Naive B cell (primary cell): ENCODE measurements around the gene MUC5AC. TPM values are rescaled to one million over a fixed set of nuclear protein-coding genes. Genes with fewer than 3 reads are reported as not detected.
"Not testable (repeated sequence)": the region's sequence is repeated elsewhere in the genome, so short reads cannot be mapped to it uniquely, and the experiment has no call there.

Source experiments
- ATAC-seq, 2 donors: fragments of 150-1000 bp; cut with Tn5 transposase; 2 replicates each; pipeline ENCODE4 v1.10.0; 2021; ENCODE audit warnings: low read depth in 2 of 2, mild to moderate bottlenecking in 2 of 2, moderate library complexity in 2 of 2
- DNase-seq: peaks from one replicate; pipeline ENCODE4 v3.0.0; 2022
- H3K27ac Mint-ChIP-seq, 6 donors: one replicate each; pipeline ENCODE4 v1.8.0; 2020 to 2022; ENCODE audit warnings: mild to moderate bottlenecking in 6 of 6, mixed read lengths in 6 of 6, moderate library complexity in 5 of 6, inconsistent platforms in 2 of 6
- H3K27me3 Mint-ChIP-seq, 3 donors: one replicate each; pipeline ENCODE4 v1.8.0; 2021 to 2022; ENCODE audit warnings: mixed read lengths in 3 of 3, mild to moderate bottlenecking in 1 of 3
- H3K36me3 Mint-ChIP-seq, 2 donors: one replicate each; pipeline ENCODE4 v1.8.0; 2020 to 2022; ENCODE audit warnings: mixed read lengths in 2 of 2, inconsistent platforms in 1 of 2, mild to moderate bottlenecking in 1 of 2
- H3K4me1 Mint-ChIP-seq, 3 donors: one replicate each; pipeline ENCODE4 v1.8.0; 2020 to 2022; ENCODE audit warnings: mixed read lengths in 3 of 3, inconsistent platforms in 1 of 3, mild to moderate bottlenecking in 1 of 3, moderate library complexity in 1 of 3
- H3K4me3 Mint-ChIP-seq, 8 donors: one replicate each; pipeline ENCODE4 v1.8.0; 2020 to 2022; ENCODE audit warnings: mild to moderate bottlenecking in 8 of 8, mixed read lengths in 8 of 8, moderate library complexity in 8 of 8, inconsistent platforms in 2 of 8
- H3K9me3 Mint-ChIP-seq, 7 donors: one replicate each; pipeline ENCODE4 v1.8.0; 2020 to 2022; ENCODE audit warnings: mixed read lengths in 7 of 7, mild to moderate bottlenecking in 5 of 7, inconsistent platforms in 2 of 7, moderate library complexity in 1 of 7
- polyA plus RNA-seq, 6 donors: library from polyadenylated mRNA; unstranded; fragments of 300-500 nt; fragmentation: Illumina TruSeq; gene quantifications; one replicate each; pipeline ENCODE4 v1.2.3, GENCODE V29; 2021; ENCODE audit warnings: low read depth in 6 of 6

MUC5AC gene
- polyA plus RNA-seq, 6 donors from 2014 or later: not detected

DNA sequence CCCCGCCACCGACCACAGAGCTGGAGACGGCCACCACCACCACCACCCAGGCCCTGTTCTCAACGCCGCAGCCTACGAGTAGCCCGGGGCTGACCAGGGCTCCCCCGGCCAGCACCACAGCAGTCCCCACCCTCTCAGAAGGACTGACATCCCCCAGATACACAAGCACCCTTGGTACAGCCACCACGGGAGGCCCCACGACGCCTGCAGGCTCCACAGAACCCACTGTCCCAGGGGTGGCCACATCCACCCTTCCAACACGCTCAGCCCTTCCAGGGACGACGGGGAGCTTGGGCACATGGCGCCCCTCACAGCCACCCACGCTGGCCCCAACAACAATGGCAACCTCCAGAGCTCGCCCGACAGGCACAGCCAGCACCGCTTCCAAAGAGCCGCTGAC is 84.0 kb downstream of the MUC5AC start:
- ATAC-seq (no peak), DNase-seq (no peak)
- peaks cover 0 to 2% (median 0%) of the 10 kb centered on the region in 3 donors for H3K4me1 Mint-ChIP-seq
- H3K9me3 Mint-ChIP-seq: peaks cover 0 to 4% (median 0%) of the 10 kb centered on the region in 7 donors
- H3K27me3 Mint-ChIP-seq: no peaks in the 10 kb centered on the region
- H3K4me3 Mint-ChIP-seq: no peak overlapping the region
- no peak overlapping the region for H3K27ac Mint-ChIP-seq
- H3K36me3 Mint-ChIP-seq: no peaks in the 10 kb centered on the region

DNA sequence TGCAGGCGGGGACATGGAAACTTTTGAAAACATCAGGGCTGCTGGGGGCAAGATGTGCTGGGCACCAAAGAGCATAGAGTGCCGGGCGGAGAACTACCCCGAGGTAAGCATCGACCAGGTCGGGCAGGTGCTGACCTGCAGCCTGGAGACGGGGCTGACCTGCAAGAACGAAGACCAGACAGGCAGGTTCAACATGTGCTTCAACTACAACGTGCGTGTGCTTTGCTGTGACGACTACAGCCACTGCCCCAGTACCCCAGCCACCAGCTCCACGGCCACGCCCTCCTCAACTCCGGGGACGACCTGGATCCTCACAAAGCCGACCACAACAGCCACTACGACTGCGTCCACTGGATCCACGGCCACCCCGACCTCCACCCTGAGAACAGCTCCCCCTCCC is 84.5 kb downstream of the MUC5AC start:
- ATAC-seq (no peak), DNase-seq (no peak)
- Mint-ChIP-seq H3K4me3 (no peak overlapping the region), H3K4me1 (peaks cover 0 to 2% (median 0%) of the 10 kb centered on the region in 3 donors), H3K27ac (no peak overlapping the region), H3K27me3 (no peaks in the 10 kb centered on the region), H3K9me3 (peaks cover 0 to 4% (median 0%) of the 10 kb centered on the region in 7 donors), H3K36me3 (no peaks in the 10 kb centered on the region)

DNA sequence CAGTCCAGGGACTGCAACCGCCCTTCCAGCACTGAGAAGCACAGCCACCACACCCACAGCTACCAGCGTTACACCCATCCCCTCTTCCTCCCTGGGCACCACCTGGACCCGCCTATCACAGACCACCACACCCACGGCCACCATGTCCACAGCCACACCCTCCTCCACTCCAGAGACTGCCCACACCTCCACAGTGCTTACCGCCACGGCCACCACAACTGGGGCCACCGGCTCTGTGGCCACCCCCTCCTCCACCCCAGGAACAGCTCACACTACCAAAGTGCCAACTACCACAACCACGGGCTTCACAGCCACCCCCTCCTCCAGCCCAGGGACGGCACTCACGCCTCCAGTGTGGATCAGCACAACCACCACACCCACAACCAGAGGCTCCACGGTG is 85.0 kb downstream of the MUC5AC start:
- H3K36me3 Mint-ChIP-seq, DNase-seq, H3K27ac Mint-ChIP-seq, H3K27me3 Mint-ChIP-seq, ATAC-seq, H3K4me1 Mint-ChIP-seq, H3K4me3 Mint-ChIP-seq, H3K9me3 Mint-ChIP-seq: not testable (repeated sequence)

DNA sequence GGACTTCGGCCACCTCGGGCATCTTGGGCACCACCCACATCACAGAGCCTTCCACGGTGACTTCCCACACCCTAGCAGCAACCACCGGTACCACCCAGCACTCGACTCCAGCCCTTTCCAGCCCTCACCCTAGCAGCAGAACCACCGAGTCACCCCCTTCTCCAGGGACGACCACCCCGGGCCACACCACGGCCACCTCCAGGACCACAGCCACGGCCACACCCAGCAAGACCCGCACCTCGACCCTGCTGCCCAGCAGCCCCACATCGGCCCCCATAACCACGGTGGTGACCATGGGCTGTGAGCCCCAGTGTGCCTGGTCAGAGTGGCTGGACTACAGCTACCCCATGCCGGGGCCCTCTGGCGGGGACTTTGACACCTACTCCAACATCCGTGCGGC is 85.8 kb downstream of the MUC5AC start:
- not testable (repeated sequence) for H3K36me3 Mint-ChIP-seq, H3K9me3 Mint-ChIP-seq, H3K4me3 Mint-ChIP-seq, DNase-seq, H3K4me1 Mint-ChIP-seq, H3K27ac Mint-ChIP-seq, ATAC-seq, H3K27me3 Mint-ChIP-seq

DNA sequence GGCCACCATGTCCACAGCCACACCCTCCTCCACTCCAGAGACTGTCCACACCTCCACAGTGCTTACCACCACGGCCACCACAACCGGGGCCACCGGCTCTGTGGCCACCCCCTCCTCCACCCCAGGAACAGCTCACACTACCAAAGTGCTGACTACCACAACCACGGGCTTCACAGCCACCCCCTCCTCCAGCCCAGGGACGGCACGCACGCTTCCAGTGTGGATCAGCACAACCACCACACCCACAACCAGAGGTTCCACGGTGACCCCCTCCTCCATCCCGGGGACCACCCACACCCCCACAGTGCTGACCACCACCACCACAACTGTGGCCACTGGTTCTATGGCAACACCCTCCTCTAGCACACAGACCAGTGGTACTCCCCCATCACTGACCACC is 86.8 kb downstream of the MUC5AC start:
- not testable (repeated sequence) for DNase-seq, H3K27ac Mint-ChIP-seq, H3K36me3 Mint-ChIP-seq, H3K4me1 Mint-ChIP-seq, H3K4me3 Mint-ChIP-seq, H3K27me3 Mint-ChIP-seq, H3K9me3 Mint-ChIP-seq, ATAC-seq

DNA sequence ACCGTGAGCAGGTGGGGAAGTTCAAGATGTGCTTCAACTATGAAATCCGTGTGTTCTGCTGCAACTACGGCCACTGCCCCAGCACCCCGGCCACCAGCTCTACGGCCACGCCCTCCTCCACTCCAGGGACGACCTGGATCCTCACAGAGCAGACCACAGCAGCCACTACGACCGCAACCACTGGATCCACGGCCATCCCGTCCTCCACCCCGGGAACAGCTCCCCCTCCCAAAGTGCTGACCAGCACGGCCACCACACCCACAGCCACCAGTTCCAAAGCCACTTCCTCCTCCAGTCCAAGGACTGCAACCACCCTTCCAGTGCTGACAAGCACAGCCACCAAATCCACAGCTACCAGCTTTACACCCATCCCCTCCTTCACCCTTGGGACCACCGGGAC is 88.0 kb downstream of the MUC5AC start:
- not testable (repeated sequence) for H3K36me3 Mint-ChIP-seq, ATAC-seq, H3K4me3 Mint-ChIP-seq, H3K27me3 Mint-ChIP-seq, DNase-seq, H3K27ac Mint-ChIP-seq, H3K9me3 Mint-ChIP-seq, H3K4me1 Mint-ChIP-seq

DNA sequence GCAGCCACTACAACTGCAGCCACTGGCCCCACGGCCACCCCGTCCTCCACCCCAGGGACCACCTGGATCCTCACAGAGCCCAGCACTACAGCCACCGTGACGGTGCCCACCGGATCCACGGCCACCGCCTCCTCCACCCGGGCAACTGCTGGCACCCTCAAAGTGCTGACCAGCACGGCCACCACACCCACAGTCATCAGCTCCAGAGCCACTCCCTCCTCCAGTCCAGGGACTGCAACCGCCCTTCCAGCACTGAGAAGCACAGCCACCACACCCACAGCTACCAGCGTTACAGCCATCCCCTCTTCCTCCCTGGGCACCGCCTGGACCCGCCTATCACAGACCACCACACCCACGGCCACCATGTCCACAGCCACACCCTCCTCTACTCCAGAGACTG is 88.5 kb downstream of the MUC5AC start:
- not testable (repeated sequence) for H3K4me3 Mint-ChIP-seq, H3K36me3 Mint-ChIP-seq, H3K9me3 Mint-ChIP-seq, ATAC-seq, H3K4me1 Mint-ChIP-seq, H3K27me3 Mint-ChIP-seq, DNase-seq
- peak overlapping the region in 1 of 6 donors; percentile 52 for H3K27ac Mint-ChIP-seq

DNA sequence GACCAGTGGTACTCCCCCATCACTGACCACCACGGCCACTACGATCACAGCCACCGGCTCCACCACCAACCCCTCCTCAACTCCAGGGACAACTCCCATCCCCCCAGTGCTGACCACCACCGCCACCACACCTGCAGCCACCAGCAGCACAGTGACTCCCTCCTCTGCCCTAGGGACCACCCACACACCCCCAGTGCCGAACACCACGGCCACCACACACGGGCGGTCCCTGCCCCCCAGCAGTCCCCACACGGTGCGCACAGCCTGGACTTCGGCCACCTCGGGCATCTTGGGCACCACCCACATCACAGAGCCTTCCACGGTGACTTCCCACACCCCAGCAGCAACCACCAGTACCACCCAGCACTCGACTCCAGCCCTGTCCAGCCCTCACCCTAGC is 89.3 kb downstream of the MUC5AC start:
- DNase-seq, H3K4me1 Mint-ChIP-seq, H3K27me3 Mint-ChIP-seq, H3K9me3 Mint-ChIP-seq, H3K36me3 Mint-ChIP-seq, ATAC-seq, H3K4me3 Mint-ChIP-seq: not testable (repeated sequence)
- peak overlapping the region in 1 of 6 donors; percentile 60 for H3K27ac Mint-ChIP-seq

DNA sequence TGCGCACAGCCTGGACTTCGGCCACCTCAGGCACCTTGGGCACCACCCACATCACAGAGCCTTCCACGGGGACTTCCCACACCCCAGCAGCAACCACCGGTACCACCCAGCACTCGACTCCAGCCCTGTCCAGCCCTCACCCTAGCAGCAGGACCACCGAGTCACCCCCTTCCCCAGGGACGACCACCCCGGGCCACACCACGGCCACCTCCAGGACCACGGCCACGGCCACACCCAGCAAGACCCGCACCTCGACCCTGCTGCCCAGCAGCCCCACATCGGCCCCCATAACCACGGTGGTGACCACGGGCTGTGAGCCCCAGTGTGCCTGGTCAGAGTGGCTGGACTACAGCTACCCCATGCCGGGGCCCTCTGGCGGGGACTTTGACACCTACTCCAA is 91.2 kb downstream of the MUC5AC start:
- not testable (repeated sequence) for DNase-seq, H3K9me3 Mint-ChIP-seq, H3K27me3 Mint-ChIP-seq, H3K4me1 Mint-ChIP-seq, H3K4me3 Mint-ChIP-seq, H3K36me3 Mint-ChIP-seq, ATAC-seq, H3K27ac Mint-ChIP-seq

DNA sequence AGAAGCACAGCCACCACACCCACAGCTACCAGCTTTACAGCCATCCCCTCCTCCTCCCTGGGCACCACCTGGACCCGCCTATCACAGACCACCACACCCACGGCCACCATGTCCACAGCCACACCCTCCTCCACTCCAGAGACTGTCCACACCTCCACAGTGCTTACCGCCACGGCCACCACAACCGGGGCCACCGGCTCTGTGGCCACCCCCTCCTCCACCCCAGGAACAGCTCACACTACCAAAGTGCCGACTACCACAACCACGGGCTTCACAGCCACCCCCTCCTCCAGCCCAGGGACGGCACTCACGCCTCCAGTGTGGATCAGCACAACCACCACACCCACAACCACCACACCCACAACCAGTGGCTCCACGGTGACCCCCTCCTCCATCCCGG is 92.7 kb downstream of the MUC5AC start:
- H3K4me1 Mint-ChIP-seq, DNase-seq, H3K4me3 Mint-ChIP-seq, H3K27ac Mint-ChIP-seq, H3K9me3 Mint-ChIP-seq, ATAC-seq, H3K27me3 Mint-ChIP-seq, H3K36me3 Mint-ChIP-seq: not testable (repeated sequence)

Other genes with a start within 250 kb of the MUC5AC start
- 10 to 100 TPM; 39.0 to 69.7 (median 47.2) TPM for gene CHID1, start 247.1 kb upstream of the MUC5AC start, polyA plus RNA-seq
- gene AP2A2, start 232.1 kb upstream of the MUC5AC start, polyA plus RNA-seq: 1 to 10 TPM; 3.3 to 9.2 (median 4.7) TPM
- gene MUC6, start 121.2 kb upstream of the MUC5AC start, polyA plus RNA-seq: under 1 TPM in 1 of 6 donors, not detected in 5; 0.04 TPM
- gene MUC2, start 83.1 kb upstream of the MUC5AC start, polyA plus RNA-seq: not detected
- not detected for gene MUC5B, start 65.1 kb downstream of the MUC5AC start, polyA plus RNA-seq
- 10 to 100 TPM; 29.4 to 59.0 (median 42.8) TPM for gene TOLLIP, start 151.7 kb downstream of the MUC5AC start, polyA plus RNA-seq
- under 1 TPM in 2 of 6 donors, not detected in 4; 0.10 TPM for gene BRSK2, start 232.0 kb downstream of the MUC5AC start, polyA plus RNA-seq